AG08395 (cell line): ENCODE measurements around the gene XG.
"Not testable (repeated sequence)": the region's sequence is repeated elsewhere in the genome, so short reads cannot be mapped to it uniquely, and the experiment has no call there.

Experiments used
- DNase-seq: peaks from one replicate; pipeline ENCODE4 v3.0.0; 2012; ENCODE audit warnings: mixed read lengths, low spot score

Gene XG, protein sequence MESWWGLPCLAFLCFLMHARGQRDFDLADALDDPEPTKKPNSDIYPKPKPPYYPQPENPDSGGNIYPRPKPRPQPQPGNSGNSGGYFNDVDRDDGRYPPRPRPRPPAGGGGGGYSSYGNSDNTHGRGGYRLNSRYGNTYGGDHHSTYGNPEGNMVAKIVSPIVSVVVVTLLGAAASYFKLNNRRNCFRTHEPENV

GRCh38 chrX:2751874-2752300, at the start of gene XG:
Gene XG (plus strand): TSS chrX:2752040. CDS start chrX:2752275, 235 bp downstream.
- DNase-seq = peak; percentile 46

DNA sequence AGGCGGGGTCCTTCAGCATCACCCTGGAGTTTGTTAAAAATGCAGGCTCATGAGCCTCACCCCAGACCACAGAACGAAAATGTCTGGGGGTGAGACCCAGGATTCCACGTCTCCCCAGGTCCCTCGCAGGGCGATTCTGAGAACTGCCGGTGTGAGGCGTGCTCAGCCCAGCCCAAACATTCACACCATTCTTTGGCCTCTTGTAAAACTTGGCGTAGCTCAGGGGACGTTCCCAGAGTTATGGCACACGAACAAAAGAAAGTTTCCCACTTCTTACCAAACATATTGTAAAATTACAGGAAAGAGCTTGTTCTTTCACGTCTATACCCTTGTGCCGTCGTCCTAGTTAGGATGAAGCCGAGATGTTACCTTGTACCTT, 47.9 kb upstream of the XG start:
- peak; percentile 44 for DNase-seq

GRCh38 chrX:2705046-2705832, 46.6 kb upstream of the XG start:
- DNase-seq = no peak

- peak; percentile 86 for DNase-seq
These were observed 44.5 kb upstream of the XG start for GRCh38 chrX:2707334-2707760.

DNA sequence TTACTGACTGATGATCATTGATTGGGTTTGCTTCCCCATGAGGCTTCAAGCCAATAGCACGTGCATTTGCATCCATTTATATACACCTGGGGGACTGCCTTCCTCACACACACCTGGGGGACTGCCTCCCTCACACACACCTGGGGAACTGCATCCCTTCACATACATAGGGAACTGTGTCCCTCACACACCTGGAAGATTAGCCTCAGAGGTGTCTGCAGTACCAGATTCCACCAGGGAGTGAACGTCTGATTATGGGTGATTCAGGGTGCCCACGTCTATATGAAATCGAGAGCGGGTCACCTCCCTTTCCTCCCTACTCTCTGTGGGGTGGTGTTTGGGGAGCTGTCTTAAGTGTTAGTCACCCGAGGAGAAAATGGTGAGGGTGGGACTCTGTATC, 43.8 kb upstream of the XG start:
- no peak for DNase-seq

- DNase-seq = no peak
These were observed 43.1 kb upstream of the XG start for GRCh38 chrX:2708592-2709188.

GRCh38 chrX:2709556-2709955, 42.3 kb upstream of the XG start:
- no peak for DNase-seq

GRCh38 chrX:2710041-2710840, 41.6 kb upstream of the XG start:
- peak; percentile 70 for DNase-seq

DNA sequence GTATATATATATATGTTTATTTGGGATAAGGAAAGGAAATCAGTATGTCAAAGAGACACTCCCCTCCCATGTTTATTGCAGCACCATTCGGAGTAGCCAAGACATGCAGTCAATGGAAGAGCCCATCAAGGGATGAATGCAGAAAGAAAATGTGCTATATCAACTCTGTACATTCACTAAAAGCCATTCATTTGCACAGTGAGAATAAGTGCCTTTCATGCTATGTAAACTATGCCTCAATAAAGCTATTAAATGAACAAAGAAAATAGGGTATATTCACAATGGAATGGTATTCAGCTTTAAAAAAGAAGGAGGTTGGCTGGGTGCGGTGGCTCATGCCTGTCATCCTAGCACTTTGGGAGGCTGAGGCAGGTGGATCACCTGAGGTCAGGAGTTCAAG, 40.4 kb upstream of the XG start:
- DNase-seq = no peak

DNA sequence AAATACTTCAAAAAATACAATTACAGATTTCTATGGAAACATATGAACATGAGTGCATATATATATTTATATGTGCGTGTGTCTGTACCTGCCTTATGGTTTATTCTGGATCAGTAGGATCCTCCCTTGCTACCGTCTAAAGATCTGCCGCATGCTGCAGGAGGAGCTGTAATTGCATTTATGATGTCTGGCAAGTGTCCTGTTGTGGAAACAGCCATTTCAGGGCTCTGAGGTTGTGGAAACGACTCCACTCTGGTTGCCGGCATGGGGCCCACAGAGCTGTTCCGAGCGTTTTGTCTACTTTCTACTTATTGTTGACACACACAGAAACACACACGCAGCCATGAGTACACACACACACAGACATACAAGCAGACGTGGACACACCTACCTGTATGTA, 39.4 kb upstream of the XG start:
- no peak for DNase-seq

DNA sequence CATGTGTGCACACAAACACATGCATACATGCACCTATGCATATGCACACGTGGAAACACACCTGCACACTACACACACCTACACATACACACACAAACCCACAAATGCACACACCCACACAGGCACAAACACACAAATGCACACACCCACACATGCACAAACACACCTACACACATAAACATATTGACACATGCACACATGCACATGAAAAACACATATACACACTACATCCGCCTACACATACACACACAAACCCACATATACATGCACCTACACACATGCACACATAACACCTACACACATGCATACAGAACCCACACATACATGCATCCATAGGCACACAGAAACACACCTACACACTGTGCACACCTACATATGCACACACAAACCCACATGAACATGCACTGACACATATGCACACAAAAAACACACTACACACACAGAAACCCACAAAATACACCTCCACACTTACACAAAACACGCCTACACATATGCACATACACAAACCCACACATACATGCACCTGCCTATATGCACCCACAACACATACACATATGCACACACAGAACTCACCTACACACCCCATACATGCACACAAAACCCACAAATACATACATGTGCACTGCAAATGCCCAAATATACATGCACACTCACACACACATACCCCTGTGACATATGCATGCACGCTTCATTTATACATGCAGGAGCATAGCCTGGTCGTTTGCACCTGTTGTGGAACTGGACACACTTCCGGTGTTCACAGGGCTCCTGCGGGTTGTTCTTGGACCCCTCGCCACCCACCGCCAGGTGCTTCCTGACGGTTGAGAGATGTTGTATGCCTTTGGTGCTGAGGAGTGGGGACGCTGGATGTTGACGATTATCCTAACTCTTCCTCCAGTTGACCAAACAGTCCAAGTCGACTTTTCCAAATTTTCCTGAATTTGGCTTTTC, 38.7 kb upstream of the XG start:
- DNase-seq = no peak

GRCh38 chrX:2714551-2714950, 37.3 kb upstream of the XG start:
- DNase-seq = no peak

DNA sequence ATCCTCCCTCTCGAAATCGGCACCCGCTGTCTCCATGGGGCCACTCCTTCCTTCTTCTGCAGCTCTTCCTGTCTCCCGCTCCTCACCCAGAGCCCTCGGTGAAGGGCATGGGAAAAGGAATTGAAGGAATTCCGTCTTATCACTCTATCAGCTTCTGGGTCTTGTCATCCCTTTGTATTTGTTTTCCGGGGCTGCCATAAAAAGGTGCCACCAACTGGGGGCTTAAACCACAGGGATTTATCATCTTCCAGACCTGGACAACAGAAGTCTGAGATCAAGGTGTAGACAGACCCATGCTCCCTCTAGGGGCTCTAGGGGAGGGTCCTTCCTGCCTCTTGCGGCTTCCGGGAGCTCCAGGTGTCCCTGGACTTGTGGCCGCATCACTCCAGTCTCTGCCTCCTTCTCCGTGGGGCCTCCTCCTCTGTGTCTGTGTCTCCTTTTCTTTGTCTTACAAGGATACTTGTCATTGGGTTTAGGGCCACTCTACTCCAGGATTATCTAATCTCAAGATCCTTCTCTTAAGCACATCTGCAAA, 36.7 kb upstream of the XG start:
- DNase-seq = no peak

DNA sequence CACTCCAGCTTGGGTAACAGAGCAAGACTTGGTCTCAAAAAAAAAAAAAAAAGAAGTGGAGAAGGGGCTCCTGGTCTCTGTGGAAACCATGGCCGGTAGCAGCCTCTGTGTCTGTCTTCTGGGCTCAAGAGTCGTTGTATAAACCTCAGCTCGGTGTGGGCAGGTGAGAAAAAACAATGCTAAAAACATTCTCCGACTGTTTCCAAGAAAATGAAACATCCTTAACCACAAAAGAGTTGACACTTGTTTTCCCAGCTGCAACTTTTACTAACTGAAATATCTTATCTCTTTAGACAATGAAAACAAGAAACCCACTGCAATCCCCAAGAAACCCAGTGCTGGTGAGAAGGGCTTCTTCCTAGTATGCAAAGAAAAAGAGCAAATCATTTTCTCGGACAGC, 34.5 kb upstream of the XG start:
- no peak for DNase-seq

- DNase-seq = no peak
These were observed 33.0 kb upstream of the XG start for GRCh38 chrX:2718821-2719220.

GRCh38 chrX:2719774-2720447, 31.9 kb upstream of the XG start:
- no peak for DNase-seq

GRCh38 chrX:2723286-2723879, 28.5 kb upstream of the XG start:
- DNase-seq = no peak

DNA sequence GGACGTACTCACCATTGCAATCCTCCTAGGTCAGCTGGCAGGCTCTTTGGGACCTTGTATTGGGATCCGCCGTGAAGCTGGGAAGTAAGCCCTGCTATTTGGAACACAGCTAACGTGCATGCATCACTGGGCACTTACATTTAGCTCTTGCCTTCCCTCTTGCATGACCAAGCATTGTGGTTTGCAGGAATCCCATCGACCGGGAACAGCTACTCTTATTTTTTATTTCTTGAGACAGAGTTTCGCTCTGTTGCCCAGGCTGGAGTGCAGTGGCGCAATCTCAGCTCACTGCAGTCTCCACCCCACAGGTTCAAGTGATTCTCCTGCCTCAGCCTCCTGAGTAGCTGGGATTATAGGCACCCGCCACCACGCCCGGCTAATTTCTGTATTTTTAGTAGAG, 24.6 kb upstream of the XG start:
- DNase-seq = not testable (repeated sequence)

- no peak for DNase-seq
These were observed 19.8 kb upstream of the XG start for GRCh38 chrX:2732076-2732475.

GRCh38 chrX:2732649-2733048, 19.2 kb upstream of the XG start:
- DNase-seq = no peak
